Measurements from ENCODE around the gene ZGRF1.

GRCh38 chr4:112645541-112646329, 9.0 kb upstream of the ZGRF1 start:
- TF ChIP-seq CTCF (IDR thresholded peaks at IDR 0.05 in 4 of 5, conservative IDR thresholded peaks at IDR 0.05 in 1 of 5) (no peak), POLR2A (IDR thresholded peaks at IDR 0.05) (no peak)
